ENCODE results near the gene CDH26. TPM values are rescaled to one million over a fixed set of nuclear protein-coding genes. Genes with fewer than 3 reads are reported as not detected.

The CDH26 gene
- total RNA-seq, 1 experiment from 2014 or later = 1.0 TPM

DNA sequence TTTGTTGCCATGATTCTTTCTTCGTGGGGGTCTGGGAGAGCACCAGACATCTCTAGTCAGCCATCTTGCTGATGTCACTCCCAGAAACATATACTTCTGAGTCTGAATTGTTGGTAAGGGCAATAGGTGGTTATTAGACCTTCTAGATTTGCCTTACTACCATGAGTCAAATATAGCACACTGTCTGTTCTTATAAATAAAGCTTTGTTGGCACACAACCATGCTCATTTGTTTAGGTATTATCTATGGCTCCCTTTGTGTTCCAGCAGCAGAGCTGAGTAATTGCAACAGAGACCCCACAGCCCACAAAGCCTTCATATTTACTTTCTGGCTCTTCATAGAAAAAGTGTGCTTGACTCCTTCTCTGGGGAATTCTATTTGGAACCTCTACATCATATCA, 62.9 kb downstream of the CDH26 start:
- no peak for DNase-seq (ENCODE audit: low spot score)
- ChIA-PET POLR2A (no interaction called here), CTCF (no interaction called here)
- Mint-ChIP-seq H3K4me3 (no peak overlapping the region), H3K9me3 (peaks cover 17% of the 10 kb centered on the region), H3K36me3 (no peaks in the 10 kb centered on the region), H3K27ac (no peak overlapping the region), H3K27me3 (ENCODE audit: low read depth) (peaks cover 38% of the 10 kb centered on the region), H3K4me1 (no peaks in the 10 kb centered on the region)
- TF ChIP-seq ZNF138 (CRISPR knock-in tag; conservative IDR thresholded peaks at IDR 0.05) (no peak), CBFB (CRISPR knock-in tag; IDR thresholded peaks at IDR 0.05; ENCODE audit: low read depth) (no peak), OVOL2 (CRISPR knock-in tag; IDR thresholded peaks at IDR 0.05; ENCODE audit: borderline replicate concordance) (no peak), TCF7 (CRISPR knock-in tag; IDR thresholded peaks at IDR 0.05; ENCODE audit: low read depth) (no peak), EMX1 (CRISPR knock-in tag; IDR thresholded peaks at IDR 0.05) (no peak)
- TF ChIP-seq, protein P1, sequence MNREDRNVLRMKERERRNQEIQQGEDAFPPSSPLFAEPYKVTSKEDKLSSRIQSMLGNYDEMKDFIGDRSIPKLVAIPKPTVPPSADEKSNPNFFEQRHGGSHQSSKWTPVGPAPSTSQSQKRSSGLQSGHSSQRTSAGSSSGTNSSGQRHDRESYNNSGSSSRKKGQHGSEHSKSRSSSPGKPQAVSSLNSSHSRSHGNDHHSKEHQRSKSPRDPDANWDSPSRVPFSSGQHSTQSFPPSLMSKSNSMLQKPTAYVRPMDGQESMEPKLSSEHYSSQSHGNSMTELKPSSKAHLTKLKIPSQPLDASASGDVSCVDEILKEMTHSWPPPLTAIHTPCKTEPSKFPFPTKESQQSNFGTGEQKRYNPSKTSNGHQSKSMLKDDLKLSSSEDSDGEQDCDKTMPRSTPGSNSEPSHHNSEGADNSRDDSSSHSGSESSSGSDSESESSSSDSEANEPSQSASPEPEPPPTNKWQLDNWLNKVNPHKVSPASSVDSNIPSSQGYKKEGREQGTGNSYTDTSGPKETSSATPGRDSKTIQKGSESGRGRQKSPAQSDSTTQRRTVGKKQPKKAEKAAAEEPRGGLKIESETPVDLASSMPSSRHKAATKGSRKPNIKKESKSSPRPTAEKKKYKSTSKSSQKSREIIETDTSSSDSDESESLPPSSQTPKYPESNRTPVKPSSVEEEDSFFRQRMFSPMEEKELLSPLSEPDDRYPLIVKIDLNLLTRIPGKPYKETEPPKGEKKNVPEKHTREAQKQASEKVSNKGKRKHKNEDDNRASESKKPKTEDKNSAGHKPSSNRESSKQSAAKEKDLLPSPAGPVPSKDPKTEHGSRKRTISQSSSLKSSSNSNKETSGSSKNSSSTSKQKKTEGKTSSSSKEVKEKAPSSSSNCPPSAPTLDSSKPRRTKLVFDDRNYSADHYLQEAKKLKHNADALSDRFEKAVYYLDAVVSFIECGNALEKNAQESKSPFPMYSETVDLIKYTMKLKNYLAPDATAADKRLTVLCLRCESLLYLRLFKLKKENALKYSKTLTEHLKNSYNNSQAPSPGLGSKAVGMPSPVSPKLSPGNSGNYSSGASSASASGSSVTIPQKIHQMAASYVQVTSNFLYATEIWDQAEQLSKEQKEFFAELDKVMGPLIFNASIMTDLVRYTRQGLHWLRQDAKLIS (CRISPR knock-in tag; IDR thresholded peaks at IDR 0.05; ENCODE audit: borderline replicate concordance) = no peak
- TF ChIP-seq, protein P2, sequence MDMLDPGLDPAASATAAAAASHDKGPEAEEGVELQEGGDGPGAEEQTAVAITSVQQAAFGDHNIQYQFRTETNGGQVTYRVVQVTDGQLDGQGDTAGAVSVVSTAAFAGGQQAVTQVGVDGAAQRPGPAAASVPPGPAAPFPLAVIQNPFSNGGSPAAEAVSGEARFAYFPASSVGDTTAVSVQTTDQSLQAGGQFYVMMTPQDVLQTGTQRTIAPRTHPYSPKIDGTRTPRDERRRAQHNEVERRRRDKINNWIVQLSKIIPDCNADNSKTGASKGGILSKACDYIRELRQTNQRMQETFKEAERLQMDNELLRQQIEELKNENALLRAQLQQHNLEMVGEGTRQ (CRISPR knock-in tag; IDR thresholded peaks at IDR 0.05) = no peak
- TF ChIP-seq, protein P3, sequence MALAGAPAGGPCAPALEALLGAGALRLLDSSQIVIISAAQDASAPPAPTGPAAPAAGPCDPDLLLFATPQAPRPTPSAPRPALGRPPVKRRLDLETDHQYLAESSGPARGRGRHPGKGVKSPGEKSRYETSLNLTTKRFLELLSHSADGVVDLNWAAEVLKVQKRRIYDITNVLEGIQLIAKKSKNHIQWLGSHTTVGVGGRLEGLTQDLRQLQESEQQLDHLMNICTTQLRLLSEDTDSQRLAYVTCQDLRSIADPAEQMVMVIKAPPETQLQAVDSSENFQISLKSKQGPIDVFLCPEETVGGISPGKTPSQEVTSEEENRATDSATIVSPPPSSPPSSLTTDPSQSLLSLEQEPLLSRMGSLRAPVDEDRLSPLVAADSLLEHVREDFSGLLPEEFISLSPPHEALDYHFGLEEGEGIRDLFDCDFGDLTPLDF (CRISPR knock-in tag; IDR thresholded peaks at IDR 0.05) = no peak
- TF ChIP-seq, protein P4, sequence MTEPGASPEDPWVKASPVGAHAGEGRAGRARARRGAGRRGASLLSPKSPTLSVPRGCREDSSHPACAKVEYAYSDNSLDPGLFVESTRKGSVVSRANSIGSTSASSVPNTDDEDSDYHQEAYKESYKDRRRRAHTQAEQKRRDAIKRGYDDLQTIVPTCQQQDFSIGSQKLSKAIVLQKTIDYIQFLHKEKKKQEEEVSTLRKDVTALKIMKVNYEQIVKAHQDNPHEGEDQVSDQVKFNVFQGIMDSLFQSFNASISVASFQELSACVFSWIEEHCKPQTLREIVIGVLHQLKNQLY (CRISPR knock-in tag; IDR thresholded peaks at IDR 0.05) = no peak
- TF ChIP-seq, protein P5, sequence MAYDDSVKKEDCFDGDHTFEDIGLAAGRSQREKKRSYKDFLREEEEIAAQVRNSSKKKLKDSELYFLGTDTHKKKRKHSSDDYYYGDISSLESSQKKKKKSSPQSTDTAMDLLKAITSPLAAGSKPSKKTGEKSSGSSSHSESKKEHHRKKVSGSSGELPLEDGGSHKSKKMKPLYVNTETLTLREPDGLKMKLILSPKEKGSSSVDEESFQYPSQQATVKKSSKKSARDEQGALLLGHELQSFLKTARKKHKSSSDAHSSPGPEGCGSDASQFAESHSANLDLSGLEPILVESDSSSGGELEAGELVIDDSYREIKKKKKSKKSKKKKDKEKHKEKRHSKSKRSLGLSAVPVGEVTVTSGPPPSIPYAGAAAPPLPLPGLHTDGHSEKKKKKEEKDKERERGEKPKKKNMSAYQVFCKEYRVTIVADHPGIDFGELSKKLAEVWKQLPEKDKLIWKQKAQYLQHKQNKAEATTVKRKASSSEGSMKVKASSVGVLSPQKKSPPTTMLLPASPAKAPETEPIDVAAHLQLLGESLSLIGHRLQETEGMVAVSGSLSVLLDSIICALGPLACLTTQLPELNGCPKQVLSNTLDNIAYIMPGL (CRISPR knock-in tag; IDR thresholded peaks at IDR 0.05) = no peak
- TF ChIP-seq, protein P6, sequence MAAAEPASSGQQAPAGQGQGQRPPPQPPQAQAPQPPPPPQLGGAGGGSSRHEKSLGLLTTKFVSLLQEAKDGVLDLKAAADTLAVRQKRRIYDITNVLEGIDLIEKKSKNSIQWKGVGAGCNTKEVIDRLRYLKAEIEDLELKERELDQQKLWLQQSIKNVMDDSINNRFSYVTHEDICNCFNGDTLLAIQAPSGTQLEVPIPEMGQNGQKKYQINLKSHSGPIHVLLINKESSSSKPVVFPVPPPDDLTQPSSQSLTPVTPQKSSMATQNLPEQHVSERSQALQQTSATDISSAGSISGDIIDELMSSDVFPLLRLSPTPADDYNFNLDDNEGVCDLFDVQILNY (CRISPR knock-in tag; IDR thresholded peaks at IDR 0.05) = no peak
- no peak for ATAC-seq

DNA sequence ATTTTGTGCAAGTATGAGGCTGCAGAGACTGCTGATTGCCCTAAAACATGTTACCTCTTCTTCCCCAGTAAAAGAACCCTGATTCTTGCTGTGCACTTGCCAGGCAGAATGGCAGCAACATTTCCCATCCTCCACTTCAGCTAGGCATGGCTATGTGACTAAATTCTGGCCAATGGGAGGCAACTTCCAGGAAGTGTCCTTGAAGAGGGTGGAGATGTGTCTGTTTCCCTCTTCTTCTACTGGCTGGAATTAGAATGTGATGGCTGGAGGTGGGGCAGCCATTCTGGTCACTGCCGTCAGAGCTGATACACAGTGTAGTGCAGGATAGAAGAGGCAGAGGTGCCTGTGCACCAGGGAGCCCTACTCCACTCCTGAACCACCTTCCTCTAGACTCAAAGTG, 64.6 kb downstream of the CDH26 start:
- Mint-ChIP-seq H3K9me3 (peaks cover 23% of the 10 kb centered on the region), H3K27ac (no peak overlapping the region), H3K4me3 (no peak overlapping the region), H3K36me3 (no peaks in the 10 kb centered on the region), H3K27me3 (ENCODE audit: low read depth) (peaks cover 33% of the 10 kb centered on the region), H3K4me1 (no peaks in the 10 kb centered on the region)
- ATAC-seq = no peak
- no peak for DNase-seq (ENCODE audit: low spot score)
- ChIA-PET CTCF (interaction anchor here (0.6 to 1.4 kb wide), 3 partner anchors 13 to 35 kb away, joined by 3 read pairs; no protein-coding TSS in a partner anchor), POLR2A (interaction anchor here (0.7 kb wide), 1 partner anchor 1626 kb away, joined by 3 read pairs; no protein-coding TSS in a partner anchor)
- TF ChIP-seq TEAD4 (CRISPR knock-in tag; IDR thresholded peaks at IDR 0.05) (no peak), CREB1 (CRISPR knock-in tag; IDR thresholded peaks at IDR 0.05) (no peak), MXD4 (CRISPR knock-in tag; IDR thresholded peaks at IDR 0.05; ENCODE audit: borderline replicate concordance) (no peak), ZNF416 (CRISPR knock-in tag; IDR thresholded peaks at IDR 0.05) (no peak), ZNF317 (CRISPR knock-in tag; IDR thresholded peaks at IDR 0.05; ENCODE audit: borderline replicate concordance, low read depth) (no peak), CREM (CRISPR knock-in tag; IDR thresholded peaks at IDR 0.05) (no peak), GRHL2 (CRISPR knock-in tag; IDR thresholded peaks at IDR 0.05; ENCODE audit: insufficient replicate concordance, severe bottlenecking) (no peak), PRRX2 (CRISPR knock-in tag; IDR thresholded peaks at IDR 0.05) (no peak), SOX15 (CRISPR knock-in tag; IDR thresholded peaks at IDR 0.05) (no peak), NFATC4 (CRISPR knock-in tag; IDR thresholded peaks at IDR 0.05) (no peak), HMGA2 (CRISPR knock-in tag; IDR thresholded peaks at IDR 0.05) (no peak)
- TF ChIP-seq, protein P7, sequence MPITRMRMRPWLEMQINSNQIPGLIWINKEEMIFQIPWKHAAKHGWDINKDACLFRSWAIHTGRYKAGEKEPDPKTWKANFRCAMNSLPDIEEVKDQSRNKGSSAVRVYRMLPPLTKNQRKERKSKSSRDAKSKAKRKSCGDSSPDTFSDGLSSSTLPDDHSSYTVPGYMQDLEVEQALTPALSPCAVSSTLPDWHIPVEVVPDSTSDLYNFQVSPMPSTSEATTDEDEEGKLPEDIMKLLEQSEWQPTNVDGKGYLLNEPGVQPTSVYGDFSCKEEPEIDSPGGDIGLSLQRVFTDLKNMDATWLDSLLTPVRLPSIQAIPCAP (CRISPR knock-in tag; IDR thresholded peaks at IDR 0.05) = no peak
- TF ChIP-seq, protein P8, sequence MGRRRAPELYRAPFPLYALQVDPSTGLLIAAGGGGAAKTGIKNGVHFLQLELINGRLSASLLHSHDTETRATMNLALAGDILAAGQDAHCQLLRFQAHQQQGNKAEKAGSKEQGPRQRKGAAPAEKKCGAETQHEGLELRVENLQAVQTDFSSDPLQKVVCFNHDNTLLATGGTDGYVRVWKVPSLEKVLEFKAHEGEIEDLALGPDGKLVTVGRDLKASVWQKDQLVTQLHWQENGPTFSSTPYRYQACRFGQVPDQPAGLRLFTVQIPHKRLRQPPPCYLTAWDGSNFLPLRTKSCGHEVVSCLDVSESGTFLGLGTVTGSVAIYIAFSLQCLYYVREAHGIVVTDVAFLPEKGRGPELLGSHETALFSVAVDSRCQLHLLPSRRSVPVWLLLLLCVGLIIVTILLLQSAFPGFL (CRISPR knock-in tag; IDR thresholded peaks at IDR 0.05; ENCODE audit: borderline replicate concordance) = no peak
- TF ChIP-seq, protein P9, sequence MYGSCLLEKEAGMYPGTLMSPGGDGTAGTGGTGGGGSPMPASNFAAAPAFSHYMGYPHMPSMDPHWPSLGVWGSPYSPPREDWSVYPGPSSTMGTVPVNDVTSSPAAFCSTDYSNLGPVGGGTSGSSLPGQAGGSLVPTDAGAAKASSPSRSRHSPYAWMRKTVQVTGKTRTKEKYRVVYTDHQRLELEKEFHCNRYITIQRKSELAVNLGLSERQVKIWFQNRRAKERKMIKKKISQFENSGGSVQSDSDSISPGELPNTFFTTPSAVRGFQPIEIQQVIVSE (CRISPR knock-in tag; IDR thresholded peaks at IDR 0.05; ENCODE audit: borderline replicate concordance) = no peak

Measured in WTC11 (cell line).